GM04503 (cell line): ENCODE measurements around the gene ICA1.
"Not testable (repeated sequence)": the region's sequence is repeated elsewhere in the genome, so short reads cannot be mapped to it uniquely, and the experiment has no call there.

ENCODE experiments used
- DNase-seq: peaks from one replicate; pipeline ENCODE4 v3.0.0-alpha.2; 2012; ENCODE audit warnings: low read depth

Gene ICA1

GRCh38 chr7:8263048-8263447 is 1.1 kb upstream of the ICA1 start:
- DNase-seq: no peak

GRCh38 chr7:8260871-8261694 is 884 bp downstream of the ICA1 start:
- DNase-seq: no peak

DNA sequence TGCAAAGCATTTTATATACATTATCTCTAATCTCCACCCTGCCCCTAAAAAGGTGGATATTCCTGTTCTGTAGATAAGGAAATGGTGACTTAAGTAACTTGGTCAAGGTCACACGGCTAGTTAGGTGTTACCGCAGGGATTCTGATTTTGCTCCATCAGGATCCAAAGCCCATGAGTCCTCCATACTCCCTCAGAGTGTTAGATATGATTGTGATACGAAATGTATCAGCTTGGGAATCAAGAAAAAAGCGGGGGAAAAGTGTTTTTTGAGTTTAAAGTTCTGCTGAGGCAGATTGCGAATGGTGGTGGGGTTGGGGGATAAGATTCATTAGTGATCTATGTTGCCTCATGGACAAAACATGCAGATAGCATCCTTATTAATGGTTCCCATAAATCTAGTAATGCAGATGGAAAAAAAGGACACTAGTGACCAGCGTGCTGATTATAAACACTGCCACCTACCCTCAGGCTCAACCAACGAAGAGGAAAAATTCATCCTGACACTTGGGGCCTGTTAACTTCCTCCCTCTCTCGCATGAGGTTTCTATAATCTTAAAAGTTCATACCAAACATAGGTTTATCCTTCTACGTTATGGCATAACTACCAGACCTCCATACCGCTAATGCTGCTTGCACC is 2.3 kb downstream of the ICA1 start:
- no peak for DNase-seq

DNA sequence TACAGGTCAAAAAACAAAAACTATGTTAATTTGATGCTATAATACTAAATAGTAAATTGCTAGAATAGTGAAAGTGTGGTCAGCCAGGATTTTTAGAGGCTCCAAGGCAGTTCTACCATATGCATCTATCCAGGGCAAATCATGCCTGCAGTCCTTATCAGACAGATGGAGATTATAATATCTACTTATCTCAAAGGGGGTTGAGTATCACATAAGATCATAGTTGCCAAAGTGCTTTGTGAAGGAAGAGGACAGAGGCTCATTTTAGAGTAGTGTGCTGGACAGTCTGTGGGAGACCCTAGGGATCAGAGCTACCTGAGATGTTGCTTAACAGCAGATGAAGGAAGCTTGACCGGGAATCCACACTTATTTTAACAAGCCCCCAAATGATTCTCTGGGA is 3.2 kb downstream of the ICA1 start:
- no peak for DNase-seq

DNA sequence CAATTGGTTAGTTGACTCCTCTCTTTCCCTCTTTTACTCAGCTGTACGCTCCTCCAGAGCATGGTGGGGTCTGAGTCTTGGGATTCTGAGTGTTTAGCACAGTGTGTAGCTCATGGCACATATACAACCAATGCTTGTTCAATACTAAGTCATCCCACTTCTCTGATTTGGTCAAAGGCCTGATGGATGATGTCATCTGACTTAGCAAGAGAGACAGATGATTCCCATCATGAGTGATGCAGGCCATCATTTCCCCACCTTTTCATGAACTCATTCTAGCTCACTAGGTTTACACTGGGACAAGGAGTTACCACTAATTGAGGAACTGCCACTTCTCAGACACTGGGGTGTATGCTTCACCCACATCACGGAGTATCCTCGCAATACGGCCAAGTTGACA is 3.8 kb downstream of the ICA1 start:
- DNase-seq: no peak

- no peak for DNase-seq
These were observed 6.0 kb downstream of the ICA1 start for GRCh38 chr7:8255680-8256655.

- DNase-seq: no peak
These were observed 7.3 kb downstream of the ICA1 start for GRCh38 chr7:8254667-8255066.

- DNase-seq: no peak
These were observed 7.8 kb downstream of the ICA1 start for GRCh38 chr7:8254215-8254614.

DNA sequence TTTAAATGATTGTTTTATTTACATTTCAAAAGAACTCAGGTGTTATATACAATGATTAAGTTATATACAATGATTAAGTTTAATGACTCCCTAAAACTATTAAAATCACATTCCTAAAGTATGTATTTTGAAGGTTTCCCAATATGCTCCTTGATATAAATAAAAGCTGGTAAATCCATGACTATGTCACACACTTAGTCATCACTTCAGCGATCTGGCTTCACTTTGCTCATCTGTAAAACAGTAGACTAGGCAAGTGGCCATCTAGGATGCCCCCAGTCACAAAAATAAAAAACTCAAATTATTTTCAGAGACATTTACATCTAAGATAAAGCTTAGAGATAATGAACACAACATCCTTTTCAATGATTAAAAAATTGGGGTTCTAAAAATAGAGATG is 10.8 kb downstream of the ICA1 start:
- no peak for DNase-seq

DNA sequence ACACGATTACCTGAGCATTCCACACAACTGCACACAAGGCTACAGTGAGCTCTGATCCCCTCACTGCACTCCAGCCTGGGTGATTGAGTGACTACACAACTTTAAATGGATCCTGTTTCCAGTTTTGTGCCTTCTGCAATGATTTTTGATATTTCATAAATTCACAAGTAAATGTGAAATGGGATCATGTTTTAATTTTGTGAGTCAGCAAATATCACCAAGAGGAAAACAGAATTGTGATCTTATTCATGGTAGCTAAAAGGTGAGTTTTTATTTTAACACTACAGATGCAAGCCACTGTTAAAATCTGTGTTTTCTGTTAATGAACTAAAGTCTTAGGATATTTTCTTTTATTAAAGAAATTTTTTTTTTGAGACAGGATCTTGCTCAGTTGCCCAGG is 11.4 kb downstream of the ICA1 start:
- DNase-seq: no peak

DNA sequence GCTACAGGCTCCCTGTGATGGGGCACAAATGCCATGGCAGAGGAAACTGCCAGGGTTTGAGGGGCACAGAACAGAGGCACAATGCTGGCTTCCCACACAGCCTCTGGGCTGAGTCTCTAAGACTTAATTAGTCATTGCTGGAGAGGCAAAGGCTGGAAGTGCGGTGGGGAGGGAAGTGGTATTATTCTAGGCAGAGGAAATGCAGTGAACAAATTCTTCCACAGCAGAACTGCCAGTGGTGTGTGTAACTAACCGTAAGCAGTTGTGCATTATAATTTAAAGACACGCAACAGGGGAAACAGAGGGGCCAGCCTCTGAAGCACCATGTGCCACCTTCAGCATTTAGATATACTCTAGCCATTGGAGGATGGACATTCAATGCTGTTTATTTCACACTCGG is 12.8 kb downstream of the ICA1 start:
- no peak for DNase-seq

- no peak for DNase-seq
These were observed 15.9 kb downstream of the ICA1 start for GRCh38 chr7:8246020-8246419.

- DNase-seq: not testable (repeated sequence)
These were observed 16.9 kb downstream of the ICA1 start for GRCh38 chr7:8245032-8245431.

DNA sequence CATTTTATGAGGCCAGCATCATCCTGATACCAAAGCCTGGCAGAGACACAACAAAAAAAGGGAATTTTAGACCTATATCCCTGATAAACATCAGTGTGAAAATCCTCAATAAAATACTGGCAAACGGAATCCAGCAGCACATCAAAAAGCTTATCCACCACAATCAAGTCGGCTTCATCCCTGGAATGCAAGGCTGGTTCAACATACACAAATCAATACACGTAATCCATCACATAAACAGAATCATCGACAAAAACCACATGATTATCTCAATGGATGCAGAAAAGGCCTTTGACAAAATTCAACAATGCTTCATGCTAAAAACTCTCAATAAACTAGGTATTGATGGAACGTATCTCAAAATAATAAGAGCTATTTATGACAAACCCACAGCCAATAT is 18.9 kb downstream of the ICA1 start:
- not testable (repeated sequence) for DNase-seq

- not testable (repeated sequence) for DNase-seq
These were observed 22.1 kb downstream of the ICA1 start for GRCh38 chr7:8239702-8240362.

DNA sequence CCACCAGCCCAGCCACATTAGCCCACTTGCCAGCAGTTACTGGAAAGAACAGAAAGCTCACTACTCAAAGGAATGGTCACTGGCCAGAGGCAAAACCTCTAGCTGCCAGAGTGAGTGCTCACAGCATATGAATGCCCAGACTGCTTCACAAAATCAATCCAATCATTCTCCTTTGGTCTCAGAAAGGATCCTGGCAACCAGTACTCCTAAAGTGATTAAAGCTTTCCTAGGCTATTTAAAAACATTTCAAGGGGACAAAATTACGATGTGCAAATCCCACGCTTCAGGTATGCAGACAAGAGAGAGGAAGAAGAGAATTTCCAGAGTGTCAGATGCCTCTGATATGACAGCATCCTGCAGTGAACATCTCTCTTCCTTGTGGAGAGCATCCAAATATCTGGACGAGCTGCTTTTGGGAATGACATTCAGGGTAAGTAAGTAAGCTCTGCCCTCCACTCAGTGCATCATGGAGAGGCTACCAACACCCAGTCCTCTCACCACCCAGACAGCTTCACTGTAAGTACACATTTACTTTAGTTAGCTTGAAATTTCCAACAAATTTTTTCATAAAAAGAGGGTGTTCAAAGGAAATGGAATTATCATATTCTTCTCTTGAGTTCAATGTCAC is 25.1 kb downstream of the ICA1 start:
- no peak for DNase-seq

DNA sequence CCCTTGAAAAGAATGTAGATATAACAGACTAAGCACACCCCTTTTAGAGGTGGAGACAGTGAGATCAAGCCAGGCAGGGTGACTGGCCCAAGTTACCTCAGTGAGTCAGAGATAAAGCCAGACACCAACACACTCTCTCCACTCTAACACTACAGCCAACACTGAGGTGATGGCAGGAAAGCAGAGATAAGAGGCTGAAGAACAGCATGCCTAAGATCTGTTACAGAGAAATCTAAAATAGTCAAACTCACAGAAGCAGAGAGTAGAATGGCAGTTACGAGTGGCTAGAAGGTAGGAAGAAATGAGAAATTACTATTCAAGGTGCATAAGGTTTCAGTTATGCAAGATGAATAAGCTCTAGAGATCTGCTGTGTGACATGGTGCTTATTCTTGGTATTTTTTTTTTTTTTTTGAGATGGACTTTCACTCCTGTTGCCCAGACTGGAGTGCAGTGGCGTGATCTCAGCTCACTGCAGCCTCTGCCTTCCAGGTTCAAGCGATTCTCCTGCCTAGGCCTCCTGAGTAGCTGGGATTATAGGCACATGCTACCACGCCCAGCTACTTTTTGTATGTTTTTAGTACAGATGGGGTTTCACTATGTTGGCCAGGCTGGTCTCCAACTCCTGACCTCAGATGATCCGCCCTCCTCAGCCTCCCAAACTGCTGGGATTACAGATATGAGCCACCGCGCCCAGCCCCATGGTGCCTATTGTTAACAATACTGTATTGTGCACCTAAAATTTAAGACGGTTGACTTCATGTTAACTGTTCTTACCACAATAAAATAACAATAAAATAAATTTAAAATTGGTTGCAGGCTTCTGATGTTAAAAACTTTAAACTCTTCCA is 28.7 kb downstream of the ICA1 start:
- DNase-seq: no peak

DNA sequence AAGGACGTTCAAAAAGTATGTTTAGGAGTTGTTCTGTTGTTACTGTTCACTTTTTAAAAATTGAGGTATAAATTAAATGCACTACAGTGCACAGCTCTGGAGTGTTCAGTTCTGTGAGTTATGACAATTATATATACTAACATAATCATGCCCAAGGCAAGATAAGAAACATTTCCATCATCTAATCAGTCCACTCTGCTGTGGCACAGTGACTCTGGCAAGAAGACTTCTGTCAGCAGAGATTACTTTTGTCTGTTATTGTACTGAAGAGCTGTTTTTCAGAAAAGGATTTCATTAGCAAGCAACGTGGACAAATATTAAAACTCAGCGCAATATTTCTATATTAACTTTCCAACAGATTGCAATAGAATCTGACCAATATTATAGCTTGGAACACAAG is 32.0 kb downstream of the ICA1 start:
- no peak for DNase-seq

DNA sequence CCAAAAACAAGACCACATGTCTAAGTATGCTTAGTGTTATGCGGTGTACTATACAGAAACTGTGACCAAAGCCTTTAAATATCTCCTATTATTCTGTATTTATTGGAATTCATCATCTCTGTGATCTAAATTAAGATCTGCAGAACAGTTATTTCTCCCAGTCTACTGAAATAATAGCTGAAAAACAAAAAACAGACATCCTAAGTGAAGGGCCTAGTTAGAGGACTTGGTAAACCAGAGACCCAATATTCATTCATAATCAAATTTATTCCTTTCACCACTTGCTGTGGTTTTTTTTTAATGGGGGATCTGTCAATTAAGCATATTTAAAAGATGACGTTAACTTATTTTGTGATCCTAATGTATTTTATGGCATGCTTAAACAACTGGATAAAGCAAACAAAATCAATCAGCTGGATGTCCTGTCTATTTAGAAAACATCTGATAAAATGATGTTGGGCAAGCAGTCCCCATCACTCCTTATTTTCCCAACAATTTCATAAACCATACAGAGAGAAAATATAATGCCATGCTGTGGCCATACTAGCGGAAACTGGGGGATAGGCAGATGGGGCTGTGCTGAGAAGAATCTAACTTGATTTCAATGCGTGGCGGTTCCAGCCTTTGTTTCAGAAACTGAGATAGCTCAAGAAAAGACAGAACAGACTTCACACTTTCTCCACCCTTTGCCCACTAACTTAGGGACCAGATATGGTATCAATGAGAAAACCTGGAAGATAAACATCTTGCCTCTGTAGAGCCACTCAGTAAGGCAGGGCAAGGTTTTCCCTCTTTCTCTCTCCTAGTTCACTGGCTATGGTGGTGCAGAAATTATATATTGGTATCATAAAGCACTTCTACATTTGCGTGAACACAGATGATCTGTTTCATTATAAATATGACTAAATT is 32.9 kb downstream of the ICA1 start:
- DNase-seq: no peak

DNA sequence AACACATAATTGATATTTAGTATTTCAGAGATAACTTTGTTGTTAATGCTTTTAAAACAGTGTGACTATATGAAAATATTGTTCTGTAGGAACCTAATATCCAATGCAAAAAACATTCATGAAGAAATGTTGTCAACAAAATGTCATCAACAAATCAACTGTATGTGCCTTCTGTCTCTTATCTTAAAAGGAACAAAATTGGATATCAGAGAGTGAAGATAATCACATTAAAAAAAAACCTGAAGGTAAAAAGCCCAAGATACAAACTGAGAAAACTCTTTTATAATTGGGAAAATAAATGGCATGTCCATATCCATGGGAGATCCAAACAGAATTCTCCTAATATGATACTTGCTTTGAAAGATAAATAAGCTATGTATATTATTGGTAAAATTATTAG is 33.9 kb downstream of the ICA1 start:
- no peak for DNase-seq
